Neuron (in vitro differentiated cells): Measurements from ENCODE around the gene IL15.

Experiments
- H2AFZ ChIP-seq: one replicate; pipeline ENCODE4 v1.6.1; 2013; ENCODE audit warnings: low read depth, mild to moderate bottlenecking, inconsistent platforms, low read length, moderate library complexity
- H3K27me3 ChIP-seq: one replicate; pipeline ENCODE4 v1.6.1; 2013; ENCODE audit warnings: low read length; ENCODE audit not compliant: insufficient read depth
- H3K36me3 ChIP-seq: one replicate; pipeline ENCODE4 v1.6.1; 2013; ENCODE audit warnings: low read length; ENCODE audit not compliant: insufficient read depth
- H3K4me1 ChIP-seq: one replicate; pipeline ENCODE4 v1.6.1; 2013; ENCODE audit warnings: low read length; ENCODE audit not compliant: insufficient read depth
- H3K4me3 ChIP-seq: 2 replicates; pipeline ENCODE4 v1.5.1; 2013; ENCODE audit warnings: mild to moderate bottlenecking, low read length, moderate library complexity
- H3K9me3 ChIP-seq: one replicate; pipeline ENCODE4 v1.6.1; 2013; ENCODE audit warnings: low read length

IL15 gene

DNA sequence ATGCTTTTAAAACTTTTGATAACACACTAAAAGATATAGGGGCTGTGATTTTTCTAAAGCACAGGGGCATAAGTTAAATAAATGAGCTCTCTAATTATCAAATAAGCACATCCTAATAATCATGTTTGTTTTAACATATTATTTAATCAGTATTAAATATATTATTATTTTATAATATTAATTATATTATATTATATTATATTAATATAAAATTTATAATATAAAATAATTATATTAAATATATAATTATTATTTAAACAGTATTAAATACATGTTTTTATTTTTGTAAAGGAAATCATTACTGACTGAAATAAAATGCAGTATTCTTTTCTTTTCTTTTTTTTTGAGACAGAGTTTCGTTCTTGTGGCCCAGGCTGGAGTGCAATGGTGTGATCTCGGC is 136.5 kb downstream of the IL15 start:
- Histone ChIP-seq H3K9me3 (no peaks in the 10 kb centered on the region), H3K27me3 (no peaks in the 10 kb centered on the region), H3K4me1 (peaks cover 11% of the 10 kb centered on the region), H2AFZ (no peak overlapping the region), H3K36me3 (no peaks in the 10 kb centered on the region), H3K4me3 (no peak overlapping the region)

DNA sequence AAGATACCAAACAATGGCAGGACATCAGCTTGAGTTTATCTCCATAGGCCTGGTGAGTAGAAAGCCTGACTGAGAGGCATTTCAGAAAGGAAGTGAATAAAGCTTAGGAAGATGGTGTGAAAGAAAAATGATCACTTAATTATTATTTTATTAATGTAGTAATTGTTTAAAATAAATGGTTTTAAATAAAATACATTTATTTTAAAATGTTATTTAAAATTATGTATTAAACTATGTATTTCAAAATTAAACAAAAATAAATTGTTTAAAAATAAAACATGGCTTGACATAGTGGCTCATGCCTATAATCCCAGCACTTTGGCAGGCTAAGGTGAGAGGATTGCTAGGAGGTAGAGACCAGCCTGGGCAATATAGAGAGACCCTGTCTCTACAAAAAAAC is 145.8 kb downstream of the IL15 start:
- H2AFZ ChIP-seq, result no peak overlapping the region
- no peaks in the 10 kb centered on the region for H3K27me3 ChIP-seq
- no peaks in the 10 kb centered on the region for H3K4me1 ChIP-seq
- no peaks in the 10 kb centered on the region for H3K36me3 ChIP-seq
- H3K9me3 ChIP-seq, result no peaks in the 10 kb centered on the region
- H3K4me3 ChIP-seq, result no peak overlapping the region
